CD4-positive, alpha-beta T cell treated with Interleukin-21 for 1 hour (primary cell): Measurements from ENCODE around the gene NFS1.

Experiments
- DNase-seq: peaks from one replicate; pipeline ENCODE4 v3.0.0-alpha.2; 2020

The NFS1 gene

GRCh38 chr20:35636095-35636494, 63.1 kb downstream of the NFS1 start:
- no peak for DNase-seq

GRCh38 chr20:35635652-35636051, 63.5 kb downstream of the NFS1 start:
- no peak for DNase-seq

GRCh38 chr20:35632539-35633115, 66.5 kb downstream of the NFS1 start:
- DNase-seq, result no peak

GRCh38 chr20:35630636-35631035, 68.5 kb downstream of the NFS1 start:
- no peak for DNase-seq

GRCh38 chr20:35629427-35630145, 69.6 kb downstream of the NFS1 start:
- DNase-seq, result no peak

- no peak for DNase-seq
Observed at GRCh38 chr20:35627121-35627520, 72.0 kb downstream of the NFS1 start.

GRCh38 chr20:35626386-35627001, 72.7 kb downstream of the NFS1 start:
- DNase-seq, result no peak

- DNase-seq, result no peak
Observed at GRCh38 chr20:35625584-35626385, 73.4 kb downstream of the NFS1 start.

- DNase-seq, result no peak
Observed at GRCh38 chr20:35621560-35621946, 77.6 kb downstream of the NFS1 start.

GRCh38 chr20:35620818-35621559, 78.2 kb downstream of the NFS1 start:
- no peak for DNase-seq

- peak; percentile 79 for DNase-seq
Observed at GRCh38 chr20:35619196-35620095, 79.7 kb downstream of the NFS1 start.

GRCh38 chr20:35618263-35619131, 80.7 kb downstream of the NFS1 start:
- peak; percentile 23 for DNase-seq
